ENCODE results near the gene SPARCL1. TPM values are rescaled to one million over a fixed set of nuclear protein-coding genes. Genes with fewer than 3 reads are reported as not detected.

The SPARCL1 gene
- total and polyA plus RNA-seq, 3 donors from 2014 or later = 110 to 138 (median 124) TPM

DNA sequence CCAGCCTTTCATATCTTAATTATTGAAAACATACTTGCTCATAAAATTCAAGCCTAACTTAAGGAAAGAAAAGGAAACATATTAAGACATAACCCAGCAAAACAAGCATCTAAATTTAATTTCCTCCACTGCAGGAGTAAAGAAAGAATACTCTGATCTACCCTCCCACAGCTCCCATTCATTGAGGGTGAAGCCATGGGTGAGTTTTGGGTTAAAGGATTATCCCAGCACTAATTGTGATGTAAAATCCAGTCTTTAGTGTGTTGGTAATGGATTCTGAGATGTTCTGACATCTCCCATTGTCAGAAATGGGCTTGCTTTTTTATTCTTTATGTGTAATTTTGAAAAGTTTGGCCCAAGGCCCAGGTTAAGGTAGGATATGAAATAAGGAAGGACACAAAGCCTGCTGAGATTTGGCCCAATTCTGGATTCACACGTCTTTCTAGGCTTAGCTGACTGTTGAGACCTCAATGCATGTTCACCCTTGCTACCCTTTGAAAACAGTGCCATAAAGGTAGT, 50.4 kb downstream of the SPARCL1 start:
- Histone ChIP-seq H3K9me3 (no peaks in the 10 kb centered on the region), H3K27me3 (no peaks in the 10 kb centered on the region), H3K27ac (no peak overlapping the region), H3K4me3 (no peak overlapping the region), H3K4me1 (no peaks in the 10 kb centered on the region), H3K36me3 (ENCODE audit: low read depth, missing control alignments) (no peaks in the 10 kb centered on the region)
- WGBS, 2 donors = 61 to 63% methylated on average over 1 of the region's 1 CpG
- intact Hi-C loops (cut with DNase I; ENCODE audit: low total_unique reads) = no loop called here
- DNase-seq = no peak
- TF ChIP-seq, protein P1, sequence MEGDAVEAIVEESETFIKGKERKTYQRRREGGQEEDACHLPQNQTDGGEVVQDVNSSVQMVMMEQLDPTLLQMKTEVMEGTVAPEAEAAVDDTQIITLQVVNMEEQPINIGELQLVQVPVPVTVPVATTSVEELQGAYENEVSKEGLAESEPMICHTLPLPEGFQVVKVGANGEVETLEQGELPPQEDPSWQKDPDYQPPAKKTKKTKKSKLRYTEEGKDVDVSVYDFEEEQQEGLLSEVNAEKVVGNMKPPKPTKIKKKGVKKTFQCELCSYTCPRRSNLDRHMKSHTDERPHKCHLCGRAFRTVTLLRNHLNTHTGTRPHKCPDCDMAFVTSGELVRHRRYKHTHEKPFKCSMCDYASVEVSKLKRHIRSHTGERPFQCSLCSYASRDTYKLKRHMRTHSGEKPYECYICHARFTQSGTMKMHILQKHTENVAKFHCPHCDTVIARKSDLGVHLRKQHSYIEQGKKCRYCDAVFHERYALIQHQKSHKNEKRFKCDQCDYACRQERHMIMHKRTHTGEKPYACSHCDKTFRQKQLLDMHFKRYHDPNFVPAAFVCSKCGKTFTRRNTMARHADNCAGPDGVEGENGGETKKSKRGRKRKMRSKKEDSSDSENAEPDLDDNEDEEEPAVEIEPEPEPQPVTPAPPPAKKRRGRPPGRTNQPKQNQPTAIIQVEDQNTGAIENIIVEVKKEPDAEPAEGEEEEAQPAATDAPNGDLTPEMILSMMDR (IDR thresholded peaks at IDR 0.05) = no peak
- TF ChIP-seq POLR2A (IDR thresholded peaks at IDR 0.05) = no peak

DNA sequence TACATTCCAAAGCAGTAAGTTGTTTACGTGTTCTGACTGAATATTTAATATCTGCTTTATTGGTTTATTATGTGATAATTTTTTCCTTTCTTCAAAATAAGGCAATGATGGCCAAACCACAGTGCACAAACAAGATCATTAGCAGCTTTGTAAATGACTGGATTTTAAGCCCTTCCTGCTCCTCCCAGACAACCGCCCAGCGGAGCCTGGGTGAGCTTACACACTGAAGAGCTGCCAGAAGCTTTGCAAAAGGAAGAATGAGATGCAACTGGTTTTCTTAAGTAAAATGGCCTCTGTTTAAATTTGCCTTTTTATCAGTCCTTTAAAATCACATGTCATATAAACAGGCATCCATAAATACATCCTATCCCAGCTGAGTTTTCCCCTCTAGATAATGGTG, 52.2 kb downstream of the SPARCL1 start:
- TF ChIP-seq POLR2A (IDR thresholded peaks at IDR 0.05) = no peak
- TF ChIP-seq, protein P1 (IDR thresholded peaks at IDR 0.05) = no peak
- no peaks in the 10 kb centered on the region for H3K9me3 ChIP-seq
- intact Hi-C loops (cut with DNase I; ENCODE audit: low total_unique reads) = no loop called here
- H3K4me3 ChIP-seq = no peak overlapping the region
- no peaks in the 10 kb centered on the region for H3K36me3 ChIP-seq (ENCODE audit: low read depth, missing control alignments)
- no peak overlapping the region for H3K27ac ChIP-seq
- no peak for DNase-seq
- no peaks in the 10 kb centered on the region for H3K4me1 ChIP-seq
- H3K27me3 ChIP-seq = no peaks in the 10 kb centered on the region
- WGBS, 2 donors = 84 to 92% methylated on average over 3 of the region's 3 CpGs

DNA sequence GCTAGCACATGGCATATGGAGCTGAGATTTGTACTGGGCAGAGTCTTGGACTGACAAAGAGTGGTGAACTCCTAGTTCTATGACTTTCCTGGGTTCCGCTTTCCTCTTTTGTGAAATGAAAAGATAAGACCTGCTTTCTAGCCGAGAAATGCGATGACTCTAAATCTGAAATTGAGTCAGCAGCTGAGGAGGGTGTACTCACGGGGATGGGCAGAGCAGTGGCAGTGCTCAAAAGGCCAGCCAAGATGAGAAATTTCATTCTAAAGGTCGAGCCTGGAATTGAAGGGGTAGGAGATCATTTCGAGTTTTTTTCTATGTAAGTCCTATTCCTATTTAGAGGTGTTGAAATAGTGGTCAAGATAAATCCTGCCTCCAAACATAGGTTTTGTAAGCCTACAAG, 59.8 kb downstream of the SPARCL1 start:
- DNase-seq = no peak
- WGBS, 2 donors = 91% methylated on average over 6 of the region's 6 CpGs
- Histone ChIP-seq H3K9me3 (no peaks in the 10 kb centered on the region), H3K4me3 (no peak overlapping the region), H3K36me3 (ENCODE audit: low read depth, missing control alignments) (no peaks in the 10 kb centered on the region), H3K27ac (no peak overlapping the region), H3K4me1 (no peaks in the 10 kb centered on the region), H3K27me3 (no peaks in the 10 kb centered on the region)
- intact Hi-C loops (cut with DNase I; ENCODE audit: low total_unique reads) = loop anchor here (5.0 kb wide), 1 partner anchor 92 kb away; no protein-coding TSS in a partner anchor
- TF ChIP-seq, protein P1 (IDR thresholded peaks at IDR 0.05) = no peak
- TF ChIP-seq POLR2A (IDR thresholded peaks at IDR 0.05) = no peak

DNA sequence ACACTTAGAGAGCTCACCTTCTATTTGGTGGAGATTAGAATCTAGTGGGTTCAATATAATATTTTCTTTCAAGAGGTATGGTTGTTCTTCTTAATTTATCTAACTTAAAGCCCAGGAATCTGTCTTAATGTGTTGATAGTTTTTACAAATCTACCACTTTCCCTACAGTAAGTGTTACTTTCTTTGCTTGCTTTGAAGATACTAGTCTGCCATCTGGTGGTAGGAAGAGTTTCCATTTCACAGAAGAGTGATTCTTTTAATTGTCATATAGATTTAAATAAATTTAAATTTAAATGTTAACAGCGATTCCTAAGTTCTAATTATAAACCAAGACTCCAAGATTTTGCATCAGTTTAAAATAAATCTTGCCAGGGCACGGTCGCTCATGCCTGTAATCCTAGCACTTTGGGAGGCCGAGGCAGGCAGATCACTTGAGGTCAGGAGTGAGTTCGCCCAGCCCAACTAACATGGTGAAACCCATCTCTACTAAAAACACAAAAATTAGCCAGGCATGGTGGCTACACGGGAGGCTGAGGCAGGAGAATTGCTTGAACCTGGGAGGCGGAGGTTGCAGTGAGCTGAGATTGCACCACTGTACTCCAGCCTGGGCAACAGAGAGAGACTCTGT, 63.3 kb downstream of the SPARCL1 start:
- no peak for DNase-seq
- intact Hi-C loops (cut with DNase I; ENCODE audit: low total_unique reads) = loop anchor here (5.0 kb wide), 1 partner anchor 89 kb away; no protein-coding TSS in a partner anchor
- Histone ChIP-seq H3K9me3 (no peaks in the 10 kb centered on the region), H3K36me3 (ENCODE audit: low read depth, missing control alignments) (no peaks in the 10 kb centered on the region), H3K27me3 (no peaks in the 10 kb centered on the region), H3K4me3 (no peak overlapping the region), H3K4me1 (no peaks in the 10 kb centered on the region), H3K27ac (no peak overlapping the region)
- WGBS, 2 donors = 59 to 69% methylated on average over 7 of the region's 7 CpGs
- TF ChIP-seq POLR2A (IDR thresholded peaks at IDR 0.05) = no peak
- TF ChIP-seq, protein P1 (IDR thresholded peaks at IDR 0.05) = peak; percentile 48 to 68 (median 67)

DNA sequence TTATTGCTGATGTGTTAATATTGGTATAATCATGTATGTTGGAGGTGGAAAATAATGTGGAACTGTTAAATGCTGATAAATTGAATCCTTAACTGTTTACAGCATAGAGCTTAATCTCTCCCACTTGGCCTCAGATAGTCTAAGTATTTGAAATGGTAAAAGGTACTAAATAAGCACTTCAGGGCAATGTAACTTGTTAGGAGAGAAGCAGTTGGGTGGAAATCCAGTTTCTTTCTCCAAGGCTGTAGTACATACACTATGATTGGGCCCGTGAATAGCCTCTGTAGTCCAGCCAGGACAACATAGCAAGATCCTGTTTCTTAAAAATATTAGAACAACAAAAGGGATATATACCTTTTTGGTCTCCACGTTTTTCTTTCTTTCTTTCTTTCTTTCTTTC, 67.1 kb downstream of the SPARCL1 start:
- H3K4me1 ChIP-seq = no peaks in the 10 kb centered on the region
- intact Hi-C loops (cut with DNase I; ENCODE audit: low total_unique reads) = no loop called here
- no peak overlapping the region for H3K27ac ChIP-seq
- H3K4me3 ChIP-seq = no peak overlapping the region
- 62 to 79% methylated on average over 2 of the region's 2 CpGs for WGBS, 2 donors
- no peak for DNase-seq
- H3K36me3 ChIP-seq (ENCODE audit: low read depth, missing control alignments) = no peaks in the 10 kb centered on the region
- TF ChIP-seq, protein P1 (IDR thresholded peaks at IDR 0.05) = no peak
- TF ChIP-seq POLR2A (IDR thresholded peaks at IDR 0.05) = no peak
- H3K27me3 ChIP-seq = no peaks in the 10 kb centered on the region
- no peaks in the 10 kb centered on the region for H3K9me3 ChIP-seq
